Tibial nerve (tissue), 4 donors: Measurements from ENCODE around the gene NANOS3. TPM values are rescaled to one million over a fixed set of nuclear protein-coding genes. Genes with fewer than 3 reads are reported as not detected.

ENCODE experiments used
- DNase-seq, 2 donors: peaks; one replicate each; pipeline ENCODE4 v3.0.0-alpha.2; 2019; ENCODE audit warnings: low spot score in 2 of 2
- H3K27ac ChIP-seq, 4 donors: fragments of 200-600 bp; sonication (generic) in 3 of 4; one replicate each; pipeline ENCODE4 v1.5.1; 2017 to 2019; ENCODE audit warnings: mild to moderate bottlenecking in 1 of 4
- H3K27me3 ChIP-seq, 2 donors: fragments of 200-600 bp; sonication (generic) in 1 of 2; one replicate each; pipeline versions ENCODE4 v1.5.1 to v1.6.0; 2017 to 2019
- H3K36me3 ChIP-seq, 3 donors: fragments of 200-600 bp; sonication (generic); one replicate each; pipeline ENCODE4 v1.5.1; 2018 to 2019
- H3K4me1 ChIP-seq, 4 donors: fragments of 200-600 bp; sonication (generic) in 3 of 4; one replicate each; pipeline ENCODE4 v1.5.1; 2017 to 2019
- H3K4me3 ChIP-seq, 4 donors: fragments of 200-600 bp; sonication (generic) in 3 of 4; one replicate each; pipeline ENCODE4 v1.5.1; 2017 to 2019; ENCODE audit warnings: mild to moderate bottlenecking in 1 of 4, moderate library complexity in 1 of 4
- H3K9me3 ChIP-seq, 4 donors: fragments of 200-600 bp; sonication (generic) in 3 of 4; one replicate each; pipeline ENCODE4 v1.5.1; 2017 to 2019
- CTCF ChIP-seq, 5 experiments: fragments of 200-600 bp in 3 of 5; fragments of 450-650 bp in 2 of 5; sonication (generic) in 3 of 5; IDR thresholded peaks; one replicate each; pipeline ENCODE4 v1.5.1; 2016 to 2019; ENCODE audit warnings: antibody characterized with exemption in 5 of 5, mild to moderate bottlenecking in 3 of 5, moderate library complexity in 2 of 5
- EP300 ChIP-seq, 2 donors: sonication (generic); formaldehyde crosslinking; IDR thresholded peaks; one replicate each; pipeline ENCODE4 v1.6.1; 2017; ENCODE audit warnings: antibody characterized with exemption in 2 of 2, mild to moderate bottlenecking in 1 of 2
- POLR2A ChIP-seq, 2 donors: fragments of 450-650 bp; IDR thresholded peaks; one replicate each; pipeline ENCODE4 v1.6.1; 2017; ENCODE audit warnings: antibody characterized with exemption in 2 of 2, mild to moderate bottlenecking in 2 of 2, moderate library complexity in 2 of 2
- WGBS, 2 donors: methylation state at CpG; one replicate each; pipeline ENCODE4 v1.1.5; 2018; 5-methylcytosine and 5-hydroxymethylcytosine counted together
- total RNA-seq, 4 donors: library from RNA; depleted of rRNA; stranded (reverse); fragments of >200 nt; gene quantifications; one replicate each; pipeline ENCODE4 v1.1.0, GENCODE V29; 2016

NANOS3 gene
- not detected for total RNA-seq

DNA sequence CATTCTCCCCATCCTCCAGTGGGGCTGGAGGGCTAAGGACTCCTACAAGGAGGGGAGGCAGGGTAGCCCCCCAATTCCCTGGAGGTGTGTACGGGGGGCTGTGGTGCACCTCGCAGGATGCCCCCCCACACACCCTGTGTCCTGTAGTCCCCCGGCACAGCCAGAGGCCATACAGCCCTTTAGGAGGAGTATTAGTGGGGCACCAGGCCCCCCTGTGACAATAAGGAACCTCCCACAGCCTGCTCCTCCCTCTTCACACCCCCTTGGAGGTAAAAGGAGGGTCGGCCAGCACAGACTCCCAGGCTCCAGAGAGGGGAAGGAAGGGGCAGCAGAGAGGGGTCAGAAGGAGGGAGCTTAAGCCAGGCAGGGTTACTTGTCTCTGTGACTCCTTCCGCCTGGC lies at the start of gene NANOS3:
TSS of gene NANOS3 (plus strand) at position 301 of the 400 bp plus-strand sequence. CDS start 115 bp downstream, outside the sequence.
- H3K27ac ChIP-seq: no peak within 1 kb of the TSS
- no peaks in the 10 kb centered on the region for H3K9me3 ChIP-seq
- no peak for DNase-seq
- peaks cover 0 to 18% of the 10 kb centered on the region in 2 donors for H3K27me3 ChIP-seq
- TF ChIP-seq CTCF (IDR thresholded peaks at IDR 0.05) (no peak), POLR2A (IDR thresholded peaks at IDR 0.05) (no peak), EP300 (IDR thresholded peaks at IDR 0.05) (no peak)
- 61 to 67% methylated on average over 3 to 4 of the region's 5 CpGs for WGBS, 2 donors
- no peak within 1 kb of the TSS for H3K4me3 ChIP-seq
- H3K4me1 ChIP-seq: peaks cover 4 to 45% (median 29%) of the 10 kb centered on the region in 4 donors
- H3K36me3 ChIP-seq: no peaks in the 10 kb centered on the region

- Histone ChIP-seq H3K27me3 (no peaks in the 10 kb centered on the region), H3K4me1 (peaks cover 0 to 15% (median 5%) of the 10 kb centered on the region in 4 donors), H3K9me3 (no peaks in the 10 kb centered on the region), H3K27ac (no peak overlapping the region), H3K4me3 (no peak overlapping the region), H3K36me3 (peaks cover 0 to 73% (median 0%) of the 10 kb centered on the region in 3 donors)
- 68 to 70% methylated on average over 4 of the region's 4 CpGs for WGBS, 2 donors
- no peak for DNase-seq
- TF ChIP-seq CTCF (IDR thresholded peaks at IDR 0.05) (no peak), EP300 (IDR thresholded peaks at IDR 0.05) (no peak), POLR2A (IDR thresholded peaks at IDR 0.05) (no peak)
These were observed 49.3 kb upstream of the NANOS3 start for GRCh38 chr19:13827656-13828055.

DNA sequence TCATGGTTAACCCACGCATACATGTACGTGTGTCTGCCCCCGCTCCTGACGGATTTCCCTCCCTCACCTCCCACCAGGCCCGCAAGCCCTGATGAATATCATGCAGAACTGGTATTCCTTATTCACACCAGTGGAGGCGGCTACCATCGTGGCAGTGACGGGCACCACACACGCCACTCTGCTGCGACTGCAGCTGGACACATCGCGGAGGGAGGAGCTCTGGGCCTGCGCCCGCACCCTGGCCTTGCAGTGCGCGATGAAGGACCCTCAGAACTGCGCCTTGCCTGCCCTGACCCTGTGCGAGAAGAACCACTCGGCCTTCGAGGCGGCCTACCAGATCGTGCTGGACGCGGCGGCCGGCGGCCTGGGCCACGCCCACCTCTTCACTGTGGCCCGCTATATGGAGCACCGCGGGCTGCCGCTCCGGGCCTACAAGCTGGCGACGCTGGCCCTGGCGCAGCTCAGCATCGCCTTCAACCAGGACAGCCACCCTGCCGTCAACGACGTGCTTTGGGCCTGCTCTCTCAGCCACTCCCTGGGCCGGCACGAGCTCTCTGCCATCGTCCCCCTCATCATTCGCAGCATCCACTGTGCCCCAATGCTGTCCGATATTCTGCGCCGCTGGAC lies 46.7 kb upstream of the NANOS3 start:
- Histone ChIP-seq H3K4me3 (no peak overlapping the region), H3K9me3 (no peaks in the 10 kb centered on the region), H3K4me1 (peaks cover 0 to 30% (median 16%) of the 10 kb centered on the region in 4 donors), H3K27ac (no peak overlapping the region), H3K27me3 (no peaks in the 10 kb centered on the region), H3K36me3 (peaks cover 0 to 78% (median 2%) of the 10 kb centered on the region in 3 donors)
- TF ChIP-seq EP300 (IDR thresholded peaks at IDR 0.05) (no peak), CTCF (IDR thresholded peaks at IDR 0.05) (no peak), POLR2A (IDR thresholded peaks at IDR 0.05) (no peak)
- 91 to 95% methylated on average over 36 to 45 of the region's 47 CpGs for WGBS, 2 donors
- DNase-seq: no peak

DNA sequence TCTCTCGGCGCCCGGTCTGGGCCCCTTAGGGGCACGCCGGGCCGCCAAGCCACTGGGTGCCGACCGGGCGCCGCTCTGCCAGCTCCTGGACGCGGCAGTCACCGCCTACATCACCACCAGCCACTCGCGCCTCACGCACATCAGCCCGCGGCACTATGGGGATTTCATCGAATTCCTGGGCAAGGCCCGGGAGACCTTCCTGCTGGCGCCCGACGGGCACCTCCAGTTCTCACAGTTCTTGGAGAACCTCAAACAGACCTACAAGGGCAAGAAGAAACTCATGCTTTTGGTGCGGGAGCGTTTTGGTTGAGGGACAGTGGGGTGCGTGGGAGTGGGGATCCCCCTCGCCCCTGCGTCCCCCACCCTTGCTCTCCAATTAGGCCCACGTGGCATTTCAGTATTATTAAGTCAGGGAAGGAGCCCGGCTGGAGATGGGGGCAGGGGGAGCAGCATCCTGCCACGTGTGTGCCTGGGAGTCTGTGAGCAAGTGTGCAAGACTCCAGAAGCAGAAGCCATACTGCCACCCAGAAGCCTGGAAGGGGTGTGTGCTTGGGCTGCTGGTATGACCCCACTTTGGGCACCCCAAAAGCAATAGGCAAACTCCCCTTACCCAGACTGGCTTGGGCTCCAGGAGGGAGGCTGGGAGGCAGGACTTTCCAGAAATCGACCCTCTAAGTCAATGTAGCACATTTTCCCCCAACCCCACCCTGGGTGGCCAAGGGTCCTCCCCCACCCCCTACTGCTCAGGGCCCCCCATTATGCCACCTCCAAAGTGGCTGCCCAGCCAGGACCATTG lies 46.0 kb upstream of the NANOS3 start:
- 86 to 88% methylated on average over 29 to 32 of the region's 32 CpGs for WGBS, 2 donors
- Histone ChIP-seq H3K9me3 (no peaks in the 10 kb centered on the region), H3K27me3 (no peaks in the 10 kb centered on the region), H3K36me3 (peaks cover 0 to 78% (median 2%) of the 10 kb centered on the region in 3 donors), H3K27ac (no peak overlapping the region), H3K4me3 (no peak overlapping the region), H3K4me1 (peaks cover 0 to 37% (median 21%) of the 10 kb centered on the region in 4 donors)
- no peak for DNase-seq
- no peak for TF ChIP-seq POLR2A (IDR thresholded peaks at IDR 0.05)
- no peak for TF ChIP-seq CTCF (IDR thresholded peaks at IDR 0.05)
- TF ChIP-seq EP300 (IDR thresholded peaks at IDR 0.05): no peak
